ENCODE data around the gene CAMK2N1.
"Not testable (repeated sequence)": the region's sequence is repeated elsewhere in the genome, so short reads cannot be mapped to it uniquely, and the experiment has no call there.

Gene CAMK2N1

DNA sequence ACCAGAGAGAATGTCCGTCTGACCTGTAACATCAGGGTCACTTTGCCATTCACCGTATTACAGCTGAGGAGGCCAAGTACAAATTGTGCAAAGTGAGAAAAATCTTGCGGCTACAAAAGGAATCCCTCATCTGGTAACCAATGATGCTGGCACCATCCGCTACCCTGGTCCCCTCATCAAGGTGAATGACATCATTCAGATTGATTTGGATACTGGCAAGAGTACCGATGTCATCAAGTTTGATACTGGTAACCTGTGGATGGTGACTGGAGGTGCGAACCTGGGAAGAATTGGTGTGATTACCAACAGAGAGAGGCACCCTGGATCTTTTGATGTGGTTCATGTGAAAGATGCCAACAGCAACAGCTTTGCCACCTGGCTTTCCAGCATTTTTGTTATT, 40.3 kb upstream of the CAMK2N1 start:
- in situ Hi-C loops (cut with HindIII; ENCODE audit: low sequenced_read_pairs): loop anchor here (25.0 kb wide), 1 partner anchor 111 kb away; the partner anchor contains the start of gene PINK1
- TF ChIP-seq, protein P1, sequence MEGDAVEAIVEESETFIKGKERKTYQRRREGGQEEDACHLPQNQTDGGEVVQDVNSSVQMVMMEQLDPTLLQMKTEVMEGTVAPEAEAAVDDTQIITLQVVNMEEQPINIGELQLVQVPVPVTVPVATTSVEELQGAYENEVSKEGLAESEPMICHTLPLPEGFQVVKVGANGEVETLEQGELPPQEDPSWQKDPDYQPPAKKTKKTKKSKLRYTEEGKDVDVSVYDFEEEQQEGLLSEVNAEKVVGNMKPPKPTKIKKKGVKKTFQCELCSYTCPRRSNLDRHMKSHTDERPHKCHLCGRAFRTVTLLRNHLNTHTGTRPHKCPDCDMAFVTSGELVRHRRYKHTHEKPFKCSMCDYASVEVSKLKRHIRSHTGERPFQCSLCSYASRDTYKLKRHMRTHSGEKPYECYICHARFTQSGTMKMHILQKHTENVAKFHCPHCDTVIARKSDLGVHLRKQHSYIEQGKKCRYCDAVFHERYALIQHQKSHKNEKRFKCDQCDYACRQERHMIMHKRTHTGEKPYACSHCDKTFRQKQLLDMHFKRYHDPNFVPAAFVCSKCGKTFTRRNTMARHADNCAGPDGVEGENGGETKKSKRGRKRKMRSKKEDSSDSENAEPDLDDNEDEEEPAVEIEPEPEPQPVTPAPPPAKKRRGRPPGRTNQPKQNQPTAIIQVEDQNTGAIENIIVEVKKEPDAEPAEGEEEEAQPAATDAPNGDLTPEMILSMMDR (IDR thresholded peaks at IDR 0.05; ENCODE audit: low read depth, low read length, missing control alignments): no peak
- DNase-seq (ENCODE audit: low read depth): no peak
- no peak overlapping the region for H3K4me3 ChIP-seq (ENCODE audit: low read depth, low read length)

DNA sequence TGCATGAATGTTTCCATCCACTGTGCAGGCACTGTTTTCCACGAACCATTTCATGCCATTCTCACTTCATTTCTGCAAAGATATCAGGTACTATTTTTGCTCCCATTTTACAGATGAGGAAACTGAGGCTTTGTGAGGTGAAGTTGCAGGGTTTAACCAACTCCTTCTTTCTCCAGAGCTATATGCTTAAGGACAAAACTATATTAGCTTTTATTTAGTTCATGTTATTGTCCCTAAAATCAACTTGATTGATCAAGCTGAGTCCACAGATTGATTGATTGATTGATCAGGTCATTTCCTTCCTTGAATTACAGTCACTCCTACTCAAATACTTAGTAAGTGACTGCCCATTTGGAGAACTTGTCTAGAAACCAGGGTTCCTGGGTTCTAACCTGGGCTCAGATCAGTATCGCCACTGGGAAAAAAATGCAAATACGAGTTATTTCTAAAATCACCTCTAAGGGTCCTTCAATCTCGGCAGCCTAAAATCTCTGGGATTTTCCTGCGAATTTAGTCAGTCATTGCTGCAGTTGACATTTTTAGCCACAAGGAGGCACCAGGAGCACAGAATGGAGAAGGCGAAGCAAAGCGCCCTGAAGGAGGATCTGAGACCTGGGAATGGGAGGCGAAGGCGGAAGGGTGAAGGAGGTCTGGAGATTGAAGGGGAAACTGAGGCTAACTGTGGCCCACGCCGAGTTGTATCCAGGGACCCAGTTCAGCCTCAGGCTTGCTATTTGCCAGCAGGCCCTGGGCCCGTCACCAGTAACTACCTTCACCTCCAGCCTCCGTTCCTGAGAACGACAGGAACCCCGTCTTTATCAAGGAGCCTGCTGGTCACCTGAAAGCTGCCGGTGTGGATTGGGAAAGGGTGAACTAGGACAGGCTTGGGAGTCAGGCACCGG, 36.2 kb upstream of the CAMK2N1 start:
- DNase-seq (ENCODE audit: low read depth): peak; percentile 76
- TF ChIP-seq, protein P1 (IDR thresholded peaks at IDR 0.05; ENCODE audit: low read depth, low read length, missing control alignments): peak; percentile 95
- in situ Hi-C loops (cut with HindIII; ENCODE audit: low sequenced_read_pairs): no loop called here
- no peak overlapping the region for H3K4me3 ChIP-seq (ENCODE audit: low read depth, low read length)

DNA sequence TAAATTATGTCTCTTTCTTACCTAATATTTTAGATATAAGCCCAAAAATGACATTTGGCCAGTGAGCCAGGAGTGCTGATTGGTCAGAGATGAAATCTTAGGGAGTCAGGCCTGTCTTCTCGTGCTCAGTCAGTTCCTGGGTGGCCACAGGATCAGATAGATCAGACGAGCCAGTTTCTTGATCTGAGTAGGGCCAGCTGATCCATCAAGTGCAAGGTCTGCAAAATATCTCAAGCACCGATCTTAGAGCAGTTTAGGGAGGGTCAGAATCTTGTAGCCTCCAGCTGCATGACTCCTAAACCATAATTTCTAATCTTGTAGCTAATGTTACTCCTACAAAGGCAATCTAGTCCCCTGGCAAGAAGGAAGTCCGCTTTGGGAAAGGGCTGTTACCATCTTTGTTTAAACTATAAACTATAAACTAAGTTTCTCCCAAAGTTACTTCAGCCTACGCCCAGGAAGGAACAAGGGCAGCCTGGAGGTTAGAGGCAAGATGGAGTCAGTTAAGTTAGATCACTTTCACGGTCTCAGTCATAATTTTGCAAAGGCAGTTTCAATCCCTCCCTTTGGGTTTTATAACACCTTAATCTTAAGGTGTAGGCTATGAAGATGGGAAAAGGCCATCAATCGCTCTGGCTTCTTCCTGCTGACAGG, 33.7 kb upstream of the CAMK2N1 start:
- DNase-seq (ENCODE audit: low read depth); H3K4me3 ChIP-seq (ENCODE audit: low read depth, low read length); in situ Hi-C loops (cut with HindIII; ENCODE audit: low sequenced_read_pairs): not testable (repeated sequence)

DNA sequence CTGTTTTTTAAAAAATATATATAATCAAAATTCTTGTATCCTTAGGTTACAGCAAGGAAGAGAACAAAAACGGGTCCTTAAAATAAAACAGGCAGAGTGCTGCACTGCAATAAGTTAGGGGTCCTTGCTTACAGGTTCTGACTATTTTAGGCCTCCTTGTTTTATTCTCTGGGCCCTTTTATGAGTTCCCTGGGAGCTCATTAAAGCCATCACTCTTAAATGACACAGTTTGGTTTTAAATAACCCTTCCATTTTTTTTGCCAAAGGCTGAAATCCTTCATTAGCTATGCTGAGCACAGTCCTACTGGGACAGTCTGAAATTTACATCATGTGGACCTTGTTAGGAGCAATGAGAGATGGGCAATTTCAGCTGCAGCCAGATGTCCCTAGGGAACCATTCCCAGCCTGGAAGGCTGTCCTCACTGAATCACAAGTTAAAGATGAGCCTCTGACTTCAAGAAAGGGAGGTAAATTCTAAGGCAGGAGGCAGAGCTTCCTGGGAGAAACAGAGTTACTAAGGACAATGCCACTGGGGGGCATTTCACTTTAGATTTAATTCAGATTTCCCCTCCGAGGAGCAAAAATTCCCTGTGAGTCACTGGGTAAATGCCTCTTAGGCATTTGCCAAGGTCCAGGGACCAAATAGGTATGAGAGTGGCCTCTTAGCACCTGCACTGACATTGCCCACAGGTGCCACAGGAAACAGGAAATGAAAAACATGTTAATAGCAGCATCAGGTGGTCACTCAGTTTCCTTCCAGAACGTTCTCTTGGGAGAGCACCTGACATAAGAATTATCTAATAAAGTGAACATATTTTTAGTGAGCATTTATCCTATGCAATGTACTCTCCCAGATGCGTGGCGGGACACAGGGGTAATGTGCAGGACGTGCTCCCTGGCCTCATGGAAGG, 25.8 kb upstream of the CAMK2N1 start:
- no peak overlapping the region for H3K4me3 ChIP-seq (ENCODE audit: low read depth, low read length)
- in situ Hi-C loops (cut with HindIII; ENCODE audit: low sequenced_read_pairs): no loop called here
- TF ChIP-seq, protein P1 (IDR thresholded peaks at IDR 0.05; ENCODE audit: low read depth, low read length, missing control alignments): no peak
- DNase-seq (ENCODE audit: low read depth): no peak

DNA sequence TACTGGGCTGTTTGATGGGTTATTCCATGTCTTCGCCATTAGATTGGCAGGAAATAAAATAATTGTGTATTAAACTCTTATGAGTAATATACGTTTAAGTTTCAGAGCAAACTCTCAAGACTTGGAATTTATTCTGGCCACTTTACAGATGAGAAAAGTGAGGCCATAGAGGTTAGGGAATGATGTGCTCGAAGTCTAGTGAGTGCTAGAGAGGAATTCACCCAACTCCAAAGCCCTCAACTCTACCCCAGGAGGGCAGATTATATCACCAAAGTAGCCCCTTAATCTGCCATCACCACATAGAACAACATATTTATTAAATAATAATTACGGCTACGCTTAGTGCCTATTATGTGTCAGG, 22.4 kb upstream of the CAMK2N1 start:
- TF ChIP-seq, protein P1 (IDR thresholded peaks at IDR 0.05; ENCODE audit: low read depth, low read length, missing control alignments): no peak
- in situ Hi-C loops (cut with HindIII; ENCODE audit: low sequenced_read_pairs): no loop called here
- no peak for DNase-seq (ENCODE audit: low read depth)
- peak overlapping the region; percentile 95 for H3K4me3 ChIP-seq (ENCODE audit: low read depth, low read length)

DNA sequence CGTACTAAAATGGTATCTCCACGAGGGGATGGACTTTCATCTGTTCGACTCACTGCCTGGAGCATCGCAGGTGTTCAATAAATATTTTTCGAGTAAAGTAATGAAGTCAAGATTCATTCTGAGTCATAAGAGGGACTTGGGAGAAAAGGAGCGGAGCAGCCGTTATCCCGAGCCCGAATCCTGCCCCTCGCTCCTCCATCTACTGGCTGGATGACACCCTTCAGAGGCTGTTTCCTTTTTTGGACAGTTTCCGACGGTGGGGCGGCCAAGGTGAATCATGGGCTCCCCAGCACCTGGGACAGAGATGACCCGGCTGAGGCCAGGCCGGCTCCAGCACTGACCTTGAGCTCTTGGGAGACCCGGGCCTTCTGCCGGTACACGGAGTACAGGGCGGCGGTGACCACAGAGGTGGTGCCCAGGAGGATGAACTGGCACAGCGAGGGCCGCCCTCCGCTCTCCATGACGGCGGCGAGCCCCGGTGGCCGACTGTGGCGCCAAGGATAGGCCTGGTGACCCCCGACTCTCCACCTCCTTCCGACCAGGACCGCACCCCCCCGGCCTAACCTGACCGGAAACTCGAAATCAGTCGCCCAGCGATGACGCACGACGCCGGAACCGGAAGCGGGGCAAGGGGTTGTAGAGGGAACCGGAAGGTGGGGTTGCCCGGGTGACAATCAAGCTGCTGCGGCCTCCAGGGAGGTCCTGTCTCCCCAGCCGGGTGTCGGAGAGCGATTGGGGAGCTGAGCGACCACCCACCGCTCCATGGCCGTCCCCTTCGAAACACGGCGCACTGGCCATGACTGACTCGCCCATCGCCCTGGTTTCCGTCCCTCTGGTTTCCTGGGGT, 21.8 kb upstream of the CAMK2N1 start, which contains the start of gene MUL1:
Gene MUL1 (minus strand): TSS at position 588 of the 847 bp plus-strand sequence. CDS start 127 bp downstream, at position 461.
- DNase-seq (ENCODE audit: low read depth): peak; percentile 80
- TF ChIP-seq, protein P1 (IDR thresholded peaks at IDR 0.05; ENCODE audit: low read depth, low read length, missing control alignments): no peak
- in situ Hi-C loops (cut with HindIII; ENCODE audit: low sequenced_read_pairs): no loop called here
- peak within 1 kb of the TSS; percentile 95 for H3K4me3 ChIP-seq (ENCODE audit: low read depth, low read length)
